IMR-90 (cell line): Measurements from ENCODE around the gene FAM240A. TPM values are rescaled to one million over a fixed set of nuclear protein-coding genes. Genes with fewer than 3 reads are reported as not detected.

Source experiments
- ATAC-seq: fragments of 200-7000 bp; cut with Tn5 transposase; 2 replicates; pipeline ENCODE4 v1.9.1; 2020; ENCODE audit warnings: low read depth, mild to moderate bottlenecking, moderate library complexity
- BruUV-seq: library from RNA; stranded (reverse); fragments of 400-500 nt; replicated peaks from 2 replicates; lab custom pipeline; 2021; lab: Mats Ljungman, UMichigan
- CTCF ChIA-PET: fragments of 300-600 bp; formaldehyde crosslinking; extraction: SDS; loops from one replicate; lab custom pipeline; 2021; ENCODE audit warnings: antibody characterized with exemption; lab: Yijun Ruan, JAX
- POLR2A ChIA-PET: fragments of 300-600 bp; sonication (Branson Sonifier 250); formaldehyde crosslinking; loops from one replicate; lab custom pipeline; 2022; ENCODE audit warnings: antibody characterized with exemption; ENCODE audit not compliant: unreplicated experiment; lab: Charles Lee
- DNase-seq: peaks from one replicate; pipeline ENCODE4 v3.0.0; 2013
- H2AFZ ChIP-seq: replicated peaks from 2 replicates; pipeline ENCODE3; 2013; ENCODE audit warnings: low read length, mild to moderate bottlenecking; ENCODE audit not compliant: poor library complexity
- H2AK5ac ChIP-seq: 2 replicates; pipeline ENCODE4 v1.6.1; 2013; ENCODE audit warnings: low read depth, low read length, inconsistent platforms
- H2AK9ac ChIP-seq: replicated peaks from 2 replicates; pipeline ENCODE3; 2013; ENCODE audit warnings: mild to moderate bottlenecking, low read depth, low read length, moderate library complexity; ENCODE audit not compliant: poor library complexity
- H2BK120ac ChIP-seq: 2 replicates; pipeline ENCODE4 v1.6.1; 2013; ENCODE audit warnings: low read depth, low read length, inconsistent platforms
- H2BK15ac ChIP-seq: 3 replicates; pipeline ENCODE4 v1.6.1; 2013; ENCODE audit warnings: low read depth, low read length, inconsistent platforms
- H2BK20ac ChIP-seq: 2 replicates; pipeline ENCODE4 v1.6.1; 2013; ENCODE audit warnings: low read depth, mild to moderate bottlenecking, inconsistent platforms, low read length, moderate library complexity
- H2BK5ac ChIP-seq: 2 replicates; pipeline ENCODE4 v1.6.1; 2013; ENCODE audit warnings: mild to moderate bottlenecking, low read depth, low read length, inconsistent platforms; ENCODE audit not compliant: poor library complexity, severe bottlenecking
- H3K14ac ChIP-seq: replicated peaks from 2 replicates; pipeline ENCODE4 v1.6.1; 2013; ENCODE audit warnings: low read depth, low read length, inconsistent platforms
- H3K18ac ChIP-seq: 2 replicates; pipeline ENCODE4 v1.6.1; 2013; ENCODE audit warnings: low read depth, low read length, control low read depth
- H3K23ac ChIP-seq: 2 replicates; pipeline ENCODE4 v1.6.1; 2013; ENCODE audit warnings: low read depth, low read length, inconsistent platforms
- H3K27ac ChIP-seq: 2 replicates; pipeline ENCODE4 v1.5.1; 2013; ENCODE audit warnings: mild to moderate bottlenecking, control low read depth, low read length; ENCODE audit not compliant: insufficient read depth
- H3K27me3 ChIP-seq: 2 replicates; pipeline ENCODE4 v1.6.1; 2013; ENCODE audit warnings: low read length; ENCODE audit not compliant: control insufficient read depth, insufficient read depth
- H3K36me3 ChIP-seq: 2 replicates; pipeline ENCODE4 v1.6.1; 2013; ENCODE audit warnings: low read length, mixed read lengths; ENCODE audit not compliant: control insufficient read depth, insufficient read depth
- H3K4ac ChIP-seq: 2 replicates; pipeline ENCODE4 v1.6.1; 2013; ENCODE audit warnings: low read depth, low read length, inconsistent platforms
- H3K4me1 ChIP-seq: 2 replicates; pipeline ENCODE4 v1.6.1; 2013; ENCODE audit warnings: low read length, mixed read lengths; ENCODE audit not compliant: control insufficient read depth, insufficient read depth
- H3K4me2 ChIP-seq: 2 replicates; pipeline ENCODE4 v1.6.1; 2013; ENCODE audit warnings: low read depth, mild to moderate bottlenecking, control low read depth, low read length, moderate library complexity
- H3K4me3 ChIP-seq: 2 replicates; pipeline ENCODE4 v1.5.1; 2013; ENCODE audit warnings: low read depth, mild to moderate bottlenecking, control low read depth, low read length, moderate library complexity; ENCODE audit not compliant: insufficient read depth
- H3K56ac ChIP-seq: 2 replicates; pipeline ENCODE4 v1.6.1; 2013; ENCODE audit warnings: low read length, inconsistent platforms; ENCODE audit not compliant: insufficient read depth; ENCODE audit errors: extremely low read depth
- H3K79me1 ChIP-seq, 2 experiments: 2 replicates each; pipeline ENCODE4 v1.6.1; 2013; ENCODE audit warnings: low read length in 2 of 2, inconsistent platforms in 1 of 2, low read depth in 1 of 2
- H3K9ac ChIP-seq: 2 replicates; pipeline ENCODE4 v1.6.1; 2013; ENCODE audit warnings: low read depth, low read length, control low read depth
- H3K9me1 ChIP-seq: 2 replicates; pipeline ENCODE4 v1.6.1; 2013; ENCODE audit warnings: low read length, inconsistent platforms; ENCODE audit not compliant: insufficient read depth
- H3K9me3 ChIP-seq: 2 replicates; pipeline ENCODE4 v1.6.1; 2013; ENCODE audit warnings: low read length; ENCODE audit not compliant: control insufficient read depth, insufficient read depth
- H4K20me1 ChIP-seq: 2 replicates; pipeline ENCODE4 v1.6.1; 2013; ENCODE audit warnings: low read length, inconsistent platforms; ENCODE audit not compliant: insufficient read depth
- H4K5ac ChIP-seq: 2 replicates; pipeline ENCODE4 v1.6.1; 2013; ENCODE audit warnings: mild to moderate bottlenecking, low read depth, low read length, control low read depth
- H4K8ac ChIP-seq, 2 experiments: 2 replicates each; pipeline ENCODE4 v1.6.1; 2013; ENCODE audit warnings: low read depth in 2 of 2, low read length in 2 of 2, control low read depth in 1 of 2, inconsistent platforms in 1 of 2
- H4K91ac ChIP-seq: 2 replicates; pipeline ENCODE4 v1.6.1; 2013; ENCODE audit warnings: low read depth, low read length, inconsistent platforms; ENCODE audit not compliant: insufficient read depth
- BHLHE40 ChIP-seq: fragments of 150-350 bp; IDR thresholded peaks from 2 replicates; pipeline ENCODE4 v1.6.1; 2016; ENCODE audit warnings: mild to moderate bottlenecking, low read depth, low read length
- CEBPB ChIP-seq: IDR thresholded peaks from 2 replicates; pipeline ENCODE4 v1.6.1; 2012; ENCODE audit warnings: low read depth, low read length, improper control_type of control experiment
- CHD1 ChIP-seq: IDR thresholded peaks from 2 replicates; pipeline ENCODE4 v1.6.1; 2012; ENCODE audit warnings: low read depth, low read length, improper control_type of control experiment
- CTCF ChIP-seq: conservative IDR thresholded peaks from 2 replicates; pipeline ENCODE4 v1.5.1; 2012; ENCODE audit warnings: mild to moderate bottlenecking, low read depth, low read length, improper control_type of control experiment
- ELK1 ChIP-seq: fragments of 150-350 bp; IDR thresholded peaks from 2 replicates; pipeline ENCODE4 v1.6.1; 2016; ENCODE audit warnings: low read depth, mild to moderate bottlenecking, low read length, moderate library complexity, borderline replicate concordance
- FOS ChIP-seq: fragments of 150-350 bp; IDR thresholded peaks from 2 replicates; pipeline ENCODE4 v1.6.1; 2016; ENCODE audit warnings: low read depth, low read length
- MAFK ChIP-seq: IDR thresholded peaks from 2 replicates; pipeline ENCODE4 v1.6.1; 2012; ENCODE audit warnings: low read depth, low read length, improper control_type of control experiment
- MAZ ChIP-seq: IDR thresholded peaks from 2 replicates; pipeline ENCODE4 v1.6.1; 2012; ENCODE audit warnings: low read depth, mild to moderate bottlenecking, low read length, improper control_type of control experiment, moderate library complexity, borderline replicate concordance
- MXI1 ChIP-seq: IDR thresholded peaks from 2 replicates; pipeline ENCODE4 v1.6.1; 2012; ENCODE audit warnings: low read depth, mild to moderate bottlenecking, low read length, moderate library complexity, borderline replicate concordance
- NFE2L2 ChIP-seq: fragments of 150-350 bp; IDR thresholded peaks from 2 replicates; pipeline ENCODE4 v1.6.1; 2016; ENCODE audit warnings: low read depth, mild to moderate bottlenecking, low read length
- POLR2A ChIP-seq: IDR thresholded peaks from 2 replicates; pipeline ENCODE4 v1.6.1; 2012; ENCODE audit warnings: mild to moderate bottlenecking, low read depth, low read length
- RAD21 ChIP-seq: IDR thresholded peaks from 2 replicates; pipeline ENCODE4 v1.6.1; 2012; ENCODE audit warnings: low read length, improper control_type of control experiment
- RCOR1 ChIP-seq: IDR thresholded peaks from 2 replicates; pipeline ENCODE4 v1.6.1; 2012; ENCODE audit warnings: mild to moderate bottlenecking, low read length, improper control_type of control experiment; ENCODE audit not compliant: insufficient replicate concordance
- RFX5 ChIP-seq: IDR thresholded peaks from 2 replicates; pipeline ENCODE4 v1.8.0; 2012; ENCODE audit warnings: low read depth, mild to moderate bottlenecking, low read length, moderate library complexity
- SMC3 ChIP-seq: fragments of 150-350 bp; IDR thresholded peaks from 2 replicates; pipeline ENCODE4 v1.6.1; 2016; ENCODE audit warnings: low read depth, mild to moderate bottlenecking, antibody characterized with exemption, low read length, moderate library complexity
- USF2 ChIP-seq: fragments of 150-350 bp; IDR thresholded peaks from 2 replicates; pipeline ENCODE4 v1.6.1; 2017; ENCODE audit warnings: mild to moderate bottlenecking, antibody characterized with exemption, low read length, low read depth
- WGBS, 2 experiments: methylation state at CpG; one replicate each; pipeline versions ENCODE4 v1.1.5 to v1.1.7; 2013; ENCODE audit warnings: missing lambda C conversion rate in 2 of 2; ENCODE audit not compliant: insufficient read length in 1 of 2; ENCODE audit errors: extremely low coverage in 2 of 2; 5-methylcytosine and 5-hydroxymethylcytosine counted together
- dilution Hi-C: fragments of 300-500 bp; cut with HindIII; formaldehyde crosslinking; loops from one replicate; pipeline ENCODE4 v1.14.3; 2018; ENCODE audit warnings: low sequenced_read_pairs; ENCODE audit not compliant: unreplicated experiment
- in situ Hi-C: fragments of 300-500 bp; cut with MboI; formaldehyde crosslinking; loops from 3 replicates; pipeline ENCODE4 v1.14.3; 2019; ENCODE audit warnings: low sequenced_read_pairs, inconsistent platforms, mixed read lengths
- intact Hi-C: fragments of 100-400 bp; cut with micrococcal nuclease; formaldehyde crosslinking; loops from 2 replicates; pipeline ENCODE4 v1.10.0; 2022
- polyA plus RNA-seq, 3 experiments: library from polyadenylated mRNA; depleted of rRNA; stranded (reverse); fragments of >200 nt; gene quantifications; 2 replicates each; pipeline ENCODE4 v1.2.3, GENCODE V29; 2012; ENCODE audit warnings: low replicate concordance in 1 of 3
- total RNA-seq: library from RNA; depleted of rRNA; stranded (reverse); fragments of >200 nt; gene quantifications from 2 replicates; pipeline ENCODE4 v1.2.3, GENCODE V29; 2012

Gene FAM240A
- total and polyA plus RNA-seq, 2 of the 4 experiments (the other 2 are of a cell fraction): not detected

- intact Hi-C loops: no loop called here
- H4K8ac ChIP-seq: no peak overlapping the region
- no peak overlapping the region for H2AK9ac ChIP-seq
- peaks cover 9% of the 10 kb centered on the region for H3K4me1 ChIP-seq
- H4K5ac ChIP-seq: no peak overlapping the region
- TF ChIP-seq RFX5: no peak
- TF ChIP-seq CTCF: no peak
- no peak for TF ChIP-seq CEBPB
- TF ChIP-seq SMC3: no peak
- TF ChIP-seq MXI1: no peak
- TF ChIP-seq RAD21: no peak
- TF ChIP-seq POLR2A: no peak
- no peak for TF ChIP-seq ELK1
- TF ChIP-seq MAFK: no peak
- no peak for TF ChIP-seq BHLHE40
- TF ChIP-seq MAZ: no peak
- no peak for TF ChIP-seq RCOR1
- no peak for TF ChIP-seq FOS
- TF ChIP-seq CHD1: no peak
- TF ChIP-seq NFE2L2: no peak
- no peak for TF ChIP-seq USF2
- no peak overlapping the region for H2BK20ac ChIP-seq
- H3K4ac ChIP-seq: no peak overlapping the region
- H3K79me1 ChIP-seq: no peaks in the 10 kb centered on the region
- CTCF ChIA-PET: no interaction called here
- POLR2A ChIA-PET: no interaction called here
- no peak overlapping the region for H3K14ac ChIP-seq
- no peak overlapping the region for H4K91ac ChIP-seq
- no peak overlapping the region for H2AK5ac ChIP-seq
- H3K56ac ChIP-seq: no peak overlapping the region
- no peak overlapping the region for H3K4me2 ChIP-seq
- 86% methylated on average over 4 of the region's 9 CpGs; no CpG with 5 or more reads in 1 of the 2 experiments for WGBS, 2 experiments
- H3K9me3 ChIP-seq: no peaks in the 10 kb centered on the region
- no peak overlapping the region for H2BK15ac ChIP-seq
- dilution Hi-C loops: no loop called here
- no peak overlapping the region for H3K18ac ChIP-seq
- H3K23ac ChIP-seq: no peak overlapping the region
- no TSS peak for BruUV-seq
- DNase-seq: no peak
- ATAC-seq: no peak
- H3K9me1 ChIP-seq: no peaks in the 10 kb centered on the region; the same call in 1 of the 2 replicates
- H4K20me1 ChIP-seq: no peaks in the 10 kb centered on the region
- peak overlapping the region; percentile 43 for H2AFZ ChIP-seq
- H3K27me3 ChIP-seq: peaks cover 2% of the 10 kb centered on the region; the same call in 1 of the 2 replicates
- H3K4me3 ChIP-seq: no peak overlapping the region
- H3K27ac ChIP-seq: no peak overlapping the region
- in situ Hi-C loops: no loop called here
- no peak overlapping the region for H2BK5ac ChIP-seq
- H3K36me3 ChIP-seq: peaks cover 1% of the 10 kb centered on the region; the same call in 1 of the 2 replicates
- no peak overlapping the region for H3K9ac ChIP-seq
- H2BK120ac ChIP-seq: no peak overlapping the region
These were observed 55.3 kb downstream of the FAM240A start for GRCh38 chr3:46667657-46668056.
